Cortex of kidney (tissue), 1 donor: ENCODE measurements around the gene CCDC50.

ENCODE experiments used
- DNase-seq: peaks from one replicate; lab custom pipeline; 2025; lab: John Stamatoyannopoulos, UW

The CCDC50 gene

DNA sequence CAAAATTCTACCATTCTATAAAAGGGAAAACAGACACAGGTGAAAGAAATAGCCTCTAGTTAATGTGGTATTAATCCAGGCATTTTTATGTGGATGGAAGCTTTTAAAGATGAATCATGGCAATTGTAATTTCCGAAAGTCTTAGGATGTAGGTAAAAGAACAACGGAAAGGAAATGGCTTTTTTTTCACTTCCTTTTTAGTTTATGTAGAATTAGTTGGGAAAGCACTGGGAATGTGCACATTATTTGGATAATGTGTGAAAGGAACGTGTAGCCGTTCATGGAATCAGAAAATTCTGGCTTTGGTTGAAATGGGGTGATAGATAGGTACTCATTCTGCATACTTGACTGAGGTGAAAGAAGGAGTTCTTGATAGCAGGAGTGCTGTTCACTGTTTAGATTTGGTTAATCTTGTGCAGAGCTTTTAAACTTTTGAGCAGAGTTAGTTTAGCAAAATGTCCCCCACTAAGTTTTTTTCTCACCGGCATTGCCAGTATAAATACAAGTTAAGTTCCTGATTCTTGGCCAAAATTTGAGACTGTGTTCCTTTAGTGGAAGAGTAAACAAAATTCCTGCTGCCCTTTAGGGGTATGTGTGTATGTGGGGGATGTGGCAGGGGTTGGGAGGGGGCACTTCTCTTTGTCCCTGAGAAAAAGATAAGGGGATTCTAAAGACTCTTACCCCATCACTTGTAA lies 21.3 kb downstream of the CCDC50 start:
- DNase-seq, result no peak

DNA sequence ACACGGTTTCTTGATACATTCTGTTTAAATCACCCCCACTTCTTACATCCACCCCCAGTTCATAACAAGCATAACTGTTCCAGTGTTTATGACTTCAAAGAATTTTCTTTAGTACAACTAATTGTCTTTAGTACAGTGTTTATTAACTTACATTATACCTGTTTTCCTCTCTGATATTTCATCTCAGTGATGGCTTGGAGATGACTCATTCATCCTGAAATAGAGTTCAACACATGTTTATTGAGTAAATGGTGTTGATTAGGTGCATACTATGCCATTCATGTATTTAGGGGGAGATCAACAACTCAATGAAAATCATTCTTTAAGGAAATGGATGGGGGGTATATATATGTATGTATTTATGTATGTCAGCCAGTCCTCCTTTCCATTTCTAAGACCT lies 22.8 kb downstream of the CCDC50 start:
- DNase-seq, result no peak

DNA sequence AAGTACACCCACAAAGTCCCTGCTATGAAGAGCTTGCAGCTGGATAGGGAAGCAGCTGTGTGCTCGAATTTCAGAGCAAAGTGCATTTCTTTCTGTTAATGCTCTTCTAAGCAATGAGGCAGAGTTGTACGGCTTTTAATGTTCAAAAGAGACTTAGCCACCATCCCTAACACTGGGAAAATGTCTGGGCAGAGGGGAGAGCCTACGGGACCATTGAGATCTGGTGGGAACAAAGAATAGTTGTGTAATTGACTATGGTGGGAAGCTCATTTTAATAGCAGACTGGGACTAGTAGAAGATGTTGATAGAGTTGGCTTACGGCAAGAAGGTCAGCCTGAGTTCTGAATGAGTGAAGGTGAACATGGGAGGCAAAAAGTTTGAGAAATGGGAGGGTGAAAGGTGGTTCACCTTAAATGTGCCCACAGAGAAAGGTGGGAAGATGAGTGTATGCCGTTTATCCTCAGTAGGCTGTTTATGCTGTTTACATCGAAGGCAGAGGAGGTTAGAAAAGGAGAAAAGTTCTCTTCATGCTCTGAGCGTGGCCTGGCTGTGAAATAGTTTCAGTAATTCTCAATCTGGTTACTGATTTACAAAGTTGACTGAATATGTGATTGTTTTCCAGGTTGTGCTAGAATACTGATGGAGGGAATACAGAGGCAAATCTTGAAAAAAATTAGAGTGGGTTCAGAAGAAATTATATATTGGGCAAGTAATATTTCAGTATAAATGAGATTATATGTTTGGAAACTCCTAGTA lies 24.0 kb downstream of the CCDC50 start:
- DNase-seq, result no peak

DNA sequence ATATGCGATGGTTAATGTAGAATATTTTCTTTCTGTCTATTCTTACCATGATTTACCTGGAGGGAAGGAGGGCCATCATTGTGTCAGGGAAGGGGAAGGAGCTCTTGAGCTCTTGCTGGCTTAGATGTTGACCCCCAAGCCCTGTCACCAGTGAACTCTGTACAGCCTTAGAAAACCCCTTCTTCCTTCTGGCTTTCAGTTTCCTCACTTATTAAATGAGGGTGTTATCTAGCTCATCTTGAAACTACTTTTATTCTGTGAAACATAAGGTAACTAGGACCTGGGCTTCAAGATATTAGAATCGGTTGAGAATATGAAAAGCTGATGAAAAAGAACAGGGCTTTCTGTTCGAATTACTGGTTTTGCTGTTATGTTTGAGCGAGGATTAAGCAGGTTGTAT lies 26.2 kb downstream of the CCDC50 start:
- DNase-seq, result no peak

DNA sequence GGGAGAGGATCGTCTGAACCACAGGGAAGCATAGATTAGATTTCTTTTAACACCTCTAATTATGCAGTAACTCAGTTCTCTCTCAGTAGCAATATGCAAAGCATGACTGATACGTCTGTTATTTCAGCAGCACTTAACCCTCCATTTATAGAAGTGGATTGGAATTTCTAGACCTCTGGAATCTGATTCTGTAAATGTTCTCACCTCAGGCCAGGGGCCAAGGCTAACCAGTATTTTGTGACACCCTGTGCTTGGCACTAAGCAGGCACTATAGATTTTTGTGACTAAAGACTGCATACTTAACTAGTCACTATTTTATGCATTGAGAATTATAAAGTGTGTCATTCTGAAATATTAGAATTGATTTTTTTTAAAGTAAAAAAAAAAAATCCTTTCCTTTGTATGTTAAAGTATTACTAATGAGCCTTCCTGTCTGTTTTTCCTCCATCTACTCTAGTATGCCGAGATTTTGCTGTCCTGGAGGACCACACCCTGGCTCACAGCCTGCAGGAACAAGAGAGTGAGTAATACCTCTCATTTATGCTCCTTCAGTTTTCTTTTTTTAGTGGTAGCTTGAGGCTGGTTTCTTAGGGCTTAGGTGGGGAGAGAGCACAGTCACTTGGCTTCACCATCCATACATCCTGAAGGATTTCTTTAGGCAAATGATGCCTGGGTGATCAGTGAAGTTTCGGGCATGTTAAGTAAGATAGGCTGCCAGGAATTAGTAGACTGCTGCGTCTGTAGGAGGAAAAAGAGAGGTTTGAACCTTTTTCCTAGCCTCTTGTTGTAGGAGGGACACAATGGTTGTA lies 27.6 kb downstream of the CCDC50 start:
- no peak for DNase-seq

DNA sequence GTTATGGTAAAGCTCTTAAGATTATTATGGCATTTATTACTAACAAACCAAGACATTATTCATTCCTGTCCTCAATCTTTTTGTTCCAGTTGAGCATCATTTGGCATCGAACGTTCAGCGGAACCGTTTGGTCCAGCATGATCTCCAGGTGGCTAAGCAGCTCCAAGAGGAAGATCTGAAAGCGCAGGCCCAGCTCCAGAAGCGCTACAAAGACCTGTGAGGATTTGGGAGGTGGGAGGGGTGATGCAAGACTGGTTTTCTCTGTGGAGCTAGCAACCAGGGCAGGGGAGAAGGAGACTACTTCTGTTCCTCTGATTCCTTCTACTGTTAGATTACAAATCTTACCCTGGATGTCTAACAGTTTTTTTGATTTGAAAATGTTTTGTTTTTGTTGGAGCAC lies 28.7 kb downstream of the CCDC50 start:
- DNase-seq, result no peak

DNA sequence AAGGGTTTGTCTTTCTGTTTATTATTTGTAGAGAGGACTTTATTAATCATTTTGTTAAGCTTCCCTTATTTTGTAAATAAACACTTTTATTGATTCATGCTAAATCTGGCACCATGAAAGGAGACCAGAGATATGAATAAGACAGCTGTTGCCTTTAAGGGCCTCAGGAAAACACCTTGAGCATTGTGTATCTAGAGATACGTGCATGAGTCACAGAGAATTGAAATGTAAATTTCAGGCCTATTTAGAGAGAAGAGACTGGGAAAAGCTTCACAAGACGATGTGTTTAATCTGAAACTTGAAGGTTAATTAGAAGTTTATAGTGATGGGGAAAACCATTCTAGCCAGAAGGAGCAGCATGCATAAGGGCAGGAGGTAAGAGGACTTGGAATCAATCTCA lies 29.7 kb downstream of the CCDC50 start:
- no peak for DNase-seq

DNA sequence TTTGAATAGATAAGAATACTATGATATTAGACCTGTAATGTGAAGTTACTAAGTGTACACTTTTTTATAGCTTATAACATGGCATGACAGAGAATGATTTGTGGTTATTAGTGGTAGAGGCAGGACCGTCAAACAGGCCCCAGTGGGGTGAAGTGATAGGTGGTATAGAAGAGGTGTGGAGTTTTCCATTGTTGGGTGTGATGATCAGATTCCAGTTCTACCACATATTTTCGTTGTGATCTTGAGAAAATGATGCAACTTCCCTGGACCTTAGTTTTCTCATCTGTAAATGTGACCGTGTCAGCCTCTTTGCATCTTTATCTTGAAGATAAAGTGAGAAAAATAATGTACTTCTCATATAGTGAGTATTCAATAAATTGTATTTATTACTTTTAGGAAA lies 31.4 kb downstream of the CCDC50 start:
- DNase-seq, result no peak

DNA sequence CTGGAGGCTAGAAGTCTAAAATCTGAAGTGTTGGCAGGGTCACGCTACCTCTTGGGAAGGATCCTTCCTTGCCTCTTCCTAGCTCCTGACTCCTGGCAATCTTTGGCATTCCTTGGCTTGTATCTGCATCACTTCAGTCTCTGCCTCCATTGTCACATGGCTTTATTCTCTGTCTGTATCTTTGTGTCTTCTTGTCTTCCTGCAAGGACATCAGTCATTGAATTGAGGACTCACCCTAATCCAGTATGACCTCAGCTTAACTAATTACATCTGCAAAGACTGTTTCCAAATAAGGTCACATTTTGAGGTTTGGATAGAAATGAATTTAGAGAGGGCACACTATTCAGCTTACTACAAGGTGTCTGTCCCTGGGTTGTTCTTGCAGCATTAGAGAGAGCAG lies 32.3 kb downstream of the CCDC50 start:
- DNase-seq, result no peak

DNA sequence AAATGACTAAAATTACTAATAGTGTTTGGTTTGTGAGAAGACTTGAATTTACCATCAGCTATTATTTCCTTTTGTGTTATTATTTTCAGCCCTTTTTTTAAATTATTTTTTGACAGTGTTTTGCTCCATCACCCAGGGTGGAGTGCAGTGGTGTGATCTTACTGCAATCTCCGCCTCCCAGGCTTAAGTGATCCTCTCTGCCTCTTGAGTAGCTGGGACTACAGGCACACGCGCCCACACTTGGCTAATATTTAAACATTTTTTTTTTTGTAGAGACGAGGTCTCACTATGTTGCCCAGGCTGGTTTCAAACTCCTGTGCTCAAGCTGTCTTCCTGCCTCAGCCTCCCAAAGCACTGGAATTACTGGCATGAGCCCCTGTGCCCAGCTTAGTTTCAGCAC lies 32.8 kb downstream of the CCDC50 start:
- DNase-seq, result no peak

DNA sequence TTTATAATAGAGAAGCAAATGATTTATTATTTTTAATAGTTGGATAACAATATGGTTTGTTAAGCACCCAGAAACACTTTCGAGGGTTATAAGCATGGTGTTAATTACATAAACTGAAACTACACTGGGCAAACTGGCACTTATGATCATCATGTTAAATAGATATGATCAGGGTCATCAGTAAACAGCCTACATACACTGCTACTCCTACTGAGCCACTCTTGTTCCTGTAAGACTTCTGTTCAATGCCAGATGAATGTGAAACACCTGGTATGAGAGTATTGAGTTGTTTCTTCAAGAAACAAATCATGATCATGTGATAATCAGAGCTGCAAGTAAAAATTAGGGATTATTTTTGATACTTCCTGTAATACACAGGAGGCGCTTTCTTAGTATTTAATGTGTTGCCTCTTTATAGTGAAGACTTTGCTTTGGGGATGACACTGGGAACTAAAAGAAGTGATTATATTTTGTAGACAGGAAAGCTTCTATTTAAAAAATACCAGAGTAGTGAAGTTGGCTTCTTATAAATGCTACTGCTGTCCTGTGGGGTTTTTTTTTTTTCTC lies 33.4 kb downstream of the CCDC50 start:
- no peak for DNase-seq

DNA sequence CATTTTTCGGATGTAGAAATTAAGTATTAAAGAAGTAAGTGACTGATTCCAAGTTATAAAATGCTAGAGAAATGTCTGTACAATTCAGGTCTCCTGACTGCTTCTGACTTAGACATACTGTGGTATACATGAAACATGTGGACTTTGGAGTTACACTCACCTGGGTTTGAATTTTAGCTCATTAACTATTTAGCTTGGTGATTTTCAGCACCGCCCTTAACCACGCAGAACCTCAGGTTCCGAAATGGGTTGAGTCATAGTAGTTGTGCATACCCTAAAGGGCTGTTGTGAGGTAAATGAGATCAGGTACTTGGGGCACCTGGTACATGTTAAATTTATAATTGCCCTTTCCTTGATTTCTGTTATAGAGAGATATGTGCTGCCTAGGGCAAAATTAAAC lies 34.0 kb downstream of the CCDC50 start:
- DNase-seq, result no peak

DNA sequence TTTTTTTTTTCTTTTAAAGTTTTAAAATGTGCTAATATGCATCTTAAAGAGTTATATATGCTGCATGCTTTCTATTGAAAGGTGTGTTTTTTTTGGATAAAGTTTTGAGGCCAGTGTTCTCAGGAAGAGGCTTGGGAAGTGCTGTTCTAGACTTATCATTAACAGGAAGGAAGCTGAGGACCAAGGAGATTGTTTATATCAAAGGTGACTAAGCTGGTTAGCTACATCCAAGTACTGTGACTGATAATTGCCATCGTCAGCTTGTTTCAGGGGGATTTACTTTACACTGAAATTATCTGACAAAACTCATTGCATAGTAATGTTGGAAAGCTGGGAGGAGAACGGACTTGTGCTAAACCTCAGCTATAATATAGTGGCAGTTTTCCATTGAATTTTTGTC lies 37.5 kb downstream of the CCDC50 start:
- no peak for DNase-seq

DNA sequence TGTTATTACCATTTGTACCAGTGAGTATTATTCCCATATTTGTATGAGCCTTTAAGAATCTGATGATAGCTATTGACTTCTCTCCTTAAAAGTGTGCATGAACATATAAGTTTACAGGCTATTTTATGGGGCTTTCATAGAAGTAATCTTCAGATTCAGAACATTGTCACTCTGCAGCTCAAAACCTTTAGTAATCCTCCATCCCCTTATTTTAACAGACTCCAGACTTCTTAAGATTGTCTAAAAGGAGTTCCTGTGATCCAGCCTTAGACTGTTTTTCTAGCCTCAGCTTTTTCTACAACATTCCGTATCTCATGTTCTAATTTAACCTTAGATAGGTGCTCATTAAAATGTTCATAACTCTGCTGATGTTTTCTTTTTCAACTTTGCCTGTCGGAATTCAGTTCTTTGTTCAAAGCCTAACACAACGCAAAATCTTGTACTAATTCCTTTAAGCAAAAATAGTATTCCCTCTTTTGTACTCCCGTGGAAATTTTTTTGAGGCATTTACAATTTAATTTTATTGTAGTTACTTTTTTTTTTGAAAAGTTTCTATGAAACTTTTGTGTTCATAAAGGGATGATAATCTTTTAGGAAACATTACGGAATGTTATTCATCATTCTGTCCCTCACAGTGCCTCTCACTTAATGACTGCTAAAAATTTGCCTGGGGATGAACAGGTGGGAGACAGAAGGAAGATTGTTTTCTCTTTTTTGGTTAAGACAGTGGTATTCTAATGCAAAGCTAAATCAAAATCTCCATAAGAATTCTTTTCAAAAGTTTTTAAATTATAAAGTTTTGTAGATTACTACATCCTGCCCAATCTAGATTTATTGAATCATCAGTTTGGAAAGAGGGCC lies 39.8 kb downstream of the CCDC50 start:
- no peak for DNase-seq

DNA sequence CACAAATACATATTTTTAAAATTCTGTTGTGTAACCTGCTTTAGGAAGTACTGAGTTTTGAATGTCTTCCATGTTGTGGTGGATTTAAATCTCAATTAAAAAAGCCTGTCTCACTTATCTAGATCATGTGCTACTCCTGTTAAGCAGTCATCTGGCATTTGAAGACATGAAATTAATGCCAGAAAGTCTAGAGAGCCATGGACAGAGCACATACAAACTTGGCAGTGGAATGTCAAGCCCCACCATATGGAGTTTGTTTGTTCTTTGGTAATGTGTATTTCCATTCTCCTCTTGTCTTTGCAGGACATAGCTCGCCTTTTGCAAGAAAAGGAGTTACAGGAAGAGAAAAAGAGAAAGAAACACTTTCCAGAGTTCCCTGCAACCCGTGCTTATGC lies 40.4 kb downstream of the CCDC50 start:
- DNase-seq, result no peak

DNA sequence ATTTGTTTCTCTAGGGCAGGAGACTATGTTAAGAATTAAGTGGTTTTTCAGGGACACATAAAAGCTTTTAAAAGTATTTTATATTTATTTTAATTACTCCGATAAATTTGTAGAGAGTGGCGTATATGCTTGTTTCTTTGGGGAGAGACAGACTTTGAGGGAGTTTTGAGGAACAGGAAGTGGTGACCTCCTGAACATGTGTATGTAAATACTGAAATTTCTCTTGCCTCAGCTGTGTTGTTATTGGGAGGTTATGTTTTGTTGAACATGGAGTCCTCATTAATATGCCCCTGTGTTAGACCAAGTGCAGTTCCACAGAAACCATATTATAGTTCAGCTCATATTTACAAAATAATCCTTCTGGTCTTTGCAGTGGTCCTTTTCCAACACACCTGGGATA lies 42.9 kb downstream of the CCDC50 start:
- DNase-seq, result no peak

DNA sequence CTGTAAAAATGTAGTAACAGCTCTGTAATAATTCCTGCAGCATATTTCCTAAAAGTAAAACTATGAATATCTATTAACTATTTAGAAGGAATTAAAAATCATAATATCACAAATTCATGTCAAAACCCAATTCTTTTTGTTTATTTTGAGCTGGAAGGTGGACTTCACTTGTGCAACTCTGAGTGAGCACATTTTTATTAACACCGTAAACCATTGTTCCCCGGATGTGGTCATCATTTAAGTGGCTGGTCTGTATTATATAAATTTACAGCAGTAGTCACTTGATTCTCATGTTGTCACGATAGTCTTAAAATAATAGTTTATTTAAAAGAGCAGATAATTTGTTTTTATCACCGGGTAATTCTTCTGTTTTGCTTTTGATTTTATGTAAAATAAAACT lies 44.1 kb downstream of the CCDC50 start:
- DNase-seq, result no peak

DNA sequence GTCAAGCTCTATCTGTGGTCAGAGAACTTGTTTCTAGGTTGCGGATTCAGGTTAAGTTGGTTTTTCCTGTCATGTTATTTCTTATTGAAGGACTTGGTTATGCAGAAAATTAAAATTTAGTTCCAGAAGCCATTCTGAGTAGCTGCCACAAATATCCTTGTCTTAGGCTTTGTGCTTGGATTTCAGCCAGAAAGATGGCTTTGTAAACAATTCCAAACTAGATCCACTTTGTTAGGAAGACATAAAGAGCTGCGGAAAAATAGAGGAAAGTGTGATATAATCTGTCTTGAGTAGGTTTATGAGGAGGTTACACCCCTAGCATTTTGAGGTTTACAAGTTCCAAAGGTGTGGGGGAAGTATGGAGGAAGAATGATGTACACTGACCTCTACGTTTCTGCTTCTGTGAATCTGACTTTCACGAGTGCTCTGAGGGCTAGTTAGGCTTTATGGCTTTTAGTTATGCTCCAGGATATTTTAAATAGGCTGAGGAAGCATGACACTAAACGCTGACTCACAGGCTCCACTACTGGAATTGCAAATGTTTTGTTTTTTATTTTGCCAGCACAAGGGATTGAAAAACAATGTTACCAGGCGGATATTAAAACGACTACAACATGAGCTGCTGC lies 47.4 kb downstream of the CCDC50 start:
- DNase-seq, result no peak

DNA sequence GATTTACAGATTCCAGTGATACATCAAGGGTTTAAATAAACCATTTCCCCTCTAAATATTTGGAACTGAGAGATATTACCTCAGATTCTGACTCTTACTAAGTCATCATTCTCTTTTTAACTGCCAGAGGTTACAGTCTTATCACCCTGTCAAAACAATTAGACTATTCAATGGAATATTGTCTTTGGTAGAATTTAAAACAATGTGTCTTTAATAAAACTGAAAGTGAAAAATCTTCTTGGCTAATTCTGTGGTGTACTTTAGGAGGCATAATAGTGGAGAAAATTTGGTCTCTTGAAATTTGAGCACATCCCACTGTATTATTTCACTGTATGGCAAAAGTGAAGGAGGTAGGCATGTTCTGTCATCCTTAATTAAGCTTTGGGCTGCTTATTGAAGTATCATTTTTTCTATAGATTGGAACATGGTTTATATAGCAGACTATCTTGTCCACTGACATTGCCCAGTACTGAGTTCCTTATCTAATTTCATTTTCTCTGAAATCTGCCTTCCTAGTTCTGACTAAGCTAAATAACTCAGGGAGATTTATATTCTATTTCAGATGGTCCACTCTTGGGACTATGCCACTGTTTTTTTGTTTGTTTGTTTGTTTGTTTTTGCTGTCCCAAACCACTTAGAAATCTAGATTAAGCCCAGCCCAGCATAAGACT lies 49.1 kb downstream of the CCDC50 start:
- no peak for DNase-seq

DNA sequence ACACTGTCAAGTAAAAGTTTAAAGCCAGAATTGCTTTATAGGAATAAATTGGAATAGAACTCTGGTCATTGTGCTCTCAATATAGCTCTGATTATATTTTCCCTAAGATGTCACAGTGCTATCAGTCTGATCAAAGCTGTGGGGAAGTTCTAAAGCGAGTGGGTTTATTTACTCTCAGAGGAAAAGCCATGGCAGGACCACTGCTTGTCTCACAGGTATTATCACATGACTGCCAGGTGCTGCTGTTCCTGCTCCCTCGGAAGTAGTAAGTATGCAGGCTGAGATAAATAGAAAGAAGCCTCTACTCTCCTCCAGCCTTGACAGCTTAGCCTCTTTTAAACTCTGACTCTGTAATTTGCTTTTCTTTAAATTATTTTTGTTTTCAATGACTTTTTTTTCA lies 50.3 kb downstream of the CCDC50 start:
- DNase-seq, result no peak

DNA sequence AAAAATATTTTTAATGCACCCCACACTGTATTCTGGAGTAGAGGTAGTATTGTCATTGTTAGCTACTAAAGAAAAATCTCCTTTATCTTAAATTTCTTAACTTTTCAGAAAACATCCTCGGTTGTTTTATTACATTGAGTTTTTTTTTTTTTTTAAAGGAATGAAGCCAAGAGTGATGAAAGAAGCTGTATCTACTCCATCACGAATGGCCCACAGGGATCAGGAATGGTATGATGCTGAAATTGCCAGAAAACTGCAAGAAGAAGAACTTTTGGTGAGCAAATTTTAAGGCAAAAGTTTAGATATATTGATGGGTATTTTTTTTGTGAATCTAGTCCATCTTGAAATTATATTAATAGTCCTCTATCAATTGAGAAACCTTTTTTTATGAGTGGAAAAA lies 50.8 kb downstream of the CCDC50 start:
- DNase-seq, result no peak
